SK-MEL-5 (cell line): ENCODE data around the gene CDHR2. TPM values are rescaled to one million over a fixed set of nuclear protein-coding genes. Genes with fewer than 3 reads are reported as not detected.
"Not testable (repeated sequence)": the region's sequence is repeated elsewhere in the genome, so short reads cannot be mapped to it uniquely, and the experiment has no call there.

Experiments used
- DNase-seq: peaks from one replicate; pipeline ENCODE4 v3.0.0-alpha.2; 2016; ENCODE audit warnings: low read depth, low spot score
- in situ Hi-C: cut with HindIII; loops from 2 replicates; pipeline ENCODE4 v1.10.0; 2016; ENCODE audit warnings: low sequenced_read_pairs, high pct_unique_total_duplicates, low pct_unique_long_range_greater_than_20kb
- total RNA-seq: library from RNA; depleted of rRNA; stranded (reverse); fragments of >200 nt; shearing (Covaris generic); gene quantifications from 2 replicates; pipeline ENCODE4 v1.2.3, GENCODE V29; 2014

Gene CDHR2
- total RNA-seq, 1 experiment from 2014 or later, result not detected

DNA sequence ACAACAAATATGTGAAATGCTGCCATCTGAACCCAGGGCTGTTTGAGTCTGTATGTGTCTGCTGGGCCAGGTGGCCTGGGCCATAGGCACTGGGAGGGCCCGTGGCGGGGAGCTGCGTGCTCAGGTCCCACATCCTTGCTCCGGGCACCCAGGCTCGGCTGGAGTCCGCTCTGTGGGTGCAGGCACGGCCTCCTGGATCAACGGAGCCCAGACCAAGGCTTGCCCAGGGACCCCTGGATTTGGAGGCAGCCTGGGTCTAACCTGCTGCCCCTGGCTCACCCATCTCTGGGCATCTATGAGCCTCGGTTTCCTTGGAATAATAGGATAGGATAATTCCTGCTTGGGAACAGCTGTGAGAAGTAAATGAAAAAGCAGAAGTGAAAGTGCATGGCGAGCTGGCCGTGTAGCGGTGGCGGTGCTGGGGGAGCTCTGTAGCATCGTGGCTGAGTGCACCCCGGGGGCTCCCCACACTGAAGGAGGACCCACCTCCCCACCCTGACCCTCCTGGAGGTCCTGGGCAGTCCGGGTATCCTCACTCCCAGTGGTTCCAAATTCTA, 1.2 kb downstream of the CDHR2 start:
- in situ Hi-C loops, result no loop called here
- no peak for DNase-seq

DNA sequence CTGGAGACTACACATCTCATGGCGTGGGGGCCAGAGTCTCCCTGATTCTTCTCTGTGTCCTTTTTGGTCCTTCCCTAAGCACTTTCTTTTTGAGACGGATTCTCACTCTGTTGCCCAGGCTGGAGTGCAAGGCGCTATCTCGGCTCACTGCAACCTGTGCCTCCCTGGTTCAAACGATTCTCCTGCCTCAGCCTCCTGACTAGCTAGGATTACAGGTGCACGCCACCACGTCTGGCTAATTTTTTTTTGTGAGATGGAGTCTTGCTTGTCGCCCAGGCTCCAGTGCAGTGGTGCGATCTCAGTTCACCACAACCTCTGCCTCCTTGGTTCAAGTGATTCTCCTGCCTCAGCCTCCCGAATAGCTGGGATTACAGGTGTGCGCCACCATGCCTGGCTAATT, 1.8 kb downstream of the CDHR2 start:
- in situ Hi-C loops, DNase-seq: not testable (repeated sequence)

DNA sequence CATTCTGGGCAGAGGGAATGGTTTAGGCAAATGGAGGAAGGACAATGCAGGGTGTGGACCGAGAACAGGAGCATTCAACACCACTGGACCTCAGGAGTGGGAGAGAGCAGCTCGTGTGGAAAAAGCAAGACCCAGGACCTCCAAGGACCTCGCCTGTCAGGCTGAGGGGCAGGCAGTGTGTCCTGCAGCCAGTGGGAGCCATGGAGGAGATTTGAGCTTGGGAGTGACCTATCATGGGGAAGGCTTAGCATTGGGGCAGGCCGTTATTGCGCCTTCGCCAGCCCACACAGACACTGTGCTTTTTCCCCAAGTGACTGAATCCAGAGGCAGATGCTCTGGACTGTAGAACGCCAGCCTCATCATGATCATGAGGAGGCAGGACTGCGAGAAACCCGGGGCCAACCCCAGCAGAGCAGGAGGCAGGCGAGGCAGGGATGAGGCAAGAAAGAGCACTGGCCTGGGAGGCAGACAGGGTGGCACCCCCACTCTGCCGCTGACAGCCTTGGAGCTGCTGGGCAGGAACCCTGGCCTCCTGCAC, 3.3 kb downstream of the CDHR2 start:
- in situ Hi-C loops, result no loop called here
- DNase-seq, result no peak

DNA sequence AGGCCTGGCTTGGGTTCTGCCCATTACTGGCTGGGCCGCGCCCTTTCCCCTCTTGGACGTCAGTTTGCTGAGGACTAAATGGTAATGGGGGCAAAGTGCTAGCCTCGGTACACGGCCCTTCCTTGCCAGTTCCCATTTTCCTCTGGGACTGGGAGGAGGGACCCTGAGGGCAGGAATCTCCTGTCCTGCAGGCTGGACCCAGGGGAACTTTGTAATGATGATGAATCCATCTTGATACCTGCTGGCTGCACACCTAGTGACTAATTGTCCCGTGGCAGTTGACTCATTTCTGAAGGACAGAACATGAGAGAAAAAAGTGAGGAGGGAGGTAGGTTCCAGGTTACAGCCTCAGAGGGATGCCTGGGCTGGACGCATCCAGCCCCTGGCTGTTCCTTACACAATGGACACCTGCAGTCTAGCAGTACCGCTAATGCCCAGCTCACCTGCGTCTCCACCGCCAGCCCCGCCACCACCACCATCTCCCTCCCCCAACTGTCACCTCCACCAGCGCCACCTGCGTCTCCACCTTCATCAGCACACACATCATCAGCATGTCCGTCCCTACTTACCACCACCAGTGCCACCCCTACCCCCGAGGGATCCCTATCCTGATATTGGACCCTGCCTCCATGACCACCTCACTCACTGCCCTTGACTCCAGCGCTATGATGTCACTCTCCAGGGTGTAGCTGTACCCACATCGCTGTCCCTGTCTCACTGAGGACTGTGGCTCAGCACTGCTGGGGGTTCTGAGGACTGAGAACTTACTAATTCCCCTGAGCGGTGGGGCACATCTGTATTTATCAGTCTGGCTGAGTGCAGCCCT, 4.3 kb downstream of the CDHR2 start:
- in situ Hi-C loops, result no loop called here

DNA sequence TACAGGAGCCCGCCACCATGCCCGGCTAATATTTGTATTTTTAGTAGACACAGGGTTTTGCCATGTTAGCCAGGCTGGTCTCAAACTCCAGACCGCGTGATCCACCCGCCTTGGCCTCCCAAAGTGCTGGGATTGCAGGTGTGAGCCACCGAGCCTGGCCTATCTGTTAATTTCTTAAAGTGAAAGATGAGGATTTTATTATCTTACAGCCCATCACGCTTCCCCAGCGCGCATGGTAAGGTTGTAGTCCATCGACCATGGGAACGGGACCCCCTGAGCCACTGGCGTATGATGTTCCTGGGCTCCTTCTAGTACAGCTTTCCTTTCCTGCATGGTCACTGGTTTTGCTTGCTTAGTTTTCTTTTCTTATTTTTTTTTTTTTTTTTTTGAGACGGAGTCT, 8.7 kb downstream of the CDHR2 start:
- DNase-seq, result no peak
- in situ Hi-C loops, result no loop called here

More for the DNA sequence above, 4.3 kb downstream of the CDHR2 start:
- DNase-seq, result no peak

DNA sequence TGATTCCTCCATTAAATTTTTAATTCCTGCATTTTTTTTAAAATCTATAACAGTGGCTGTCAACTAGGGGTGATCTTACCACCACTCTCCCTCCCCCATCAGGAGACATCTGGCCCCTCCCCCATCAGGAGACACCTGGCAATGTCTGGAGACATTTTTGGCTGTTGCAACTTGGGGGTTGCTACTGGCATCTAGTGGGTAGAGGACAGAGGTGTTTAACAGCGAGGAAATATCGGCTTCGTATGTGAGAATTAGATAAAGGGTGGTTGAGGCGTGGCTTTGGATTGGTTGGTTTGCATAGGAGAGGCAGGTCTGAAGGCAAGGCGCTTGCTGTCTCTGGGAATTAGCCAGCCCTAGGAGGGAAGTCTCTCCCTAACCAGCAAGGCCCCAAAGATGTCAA, 10.5 kb downstream of the CDHR2 start:
- DNase-seq, result peak; percentile 20
- in situ Hi-C loops, result no loop called here

DNA sequence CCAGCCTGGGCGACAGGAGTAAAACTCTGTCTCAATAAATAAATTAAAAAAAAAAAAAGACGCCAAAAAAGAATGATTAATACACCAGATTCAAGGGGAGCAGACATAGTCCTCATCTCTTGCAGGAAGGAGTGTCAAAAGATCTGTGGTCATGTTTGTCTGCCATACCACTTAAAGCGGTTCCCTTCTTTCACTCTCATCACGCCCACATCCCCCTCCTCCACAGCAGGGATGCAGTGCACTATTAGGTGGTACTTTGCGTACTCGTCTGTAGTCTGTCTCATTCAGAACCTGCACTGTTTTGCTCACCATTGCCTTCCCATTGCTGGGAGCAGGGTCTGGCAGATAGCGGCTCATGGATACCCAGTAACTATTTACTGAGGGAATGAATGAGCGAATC, 11.2 kb downstream of the CDHR2 start:
- no peak for DNase-seq
- in situ Hi-C loops, result no loop called here

DNA sequence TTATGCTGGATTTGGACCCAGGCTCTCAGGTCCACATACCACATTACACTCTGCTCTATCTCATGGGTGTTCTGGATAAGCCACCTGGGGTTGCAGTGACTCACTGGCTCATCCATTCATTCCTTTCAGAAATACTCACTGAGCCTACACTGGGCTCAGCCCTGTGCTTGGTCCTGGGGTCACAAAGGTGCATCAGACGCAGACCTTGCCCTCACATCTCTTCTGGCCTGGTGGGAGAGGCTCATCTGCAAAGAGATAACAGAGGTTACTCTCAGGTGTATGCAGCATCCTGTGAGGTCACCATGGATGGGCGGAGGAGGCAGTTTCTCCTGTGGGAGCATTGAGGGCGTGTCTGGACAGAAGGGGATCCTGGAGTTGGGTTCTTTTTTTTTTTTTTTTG, 12.1 kb downstream of the CDHR2 start:
- in situ Hi-C loops, result no loop called here
- no peak for DNase-seq

DNA sequence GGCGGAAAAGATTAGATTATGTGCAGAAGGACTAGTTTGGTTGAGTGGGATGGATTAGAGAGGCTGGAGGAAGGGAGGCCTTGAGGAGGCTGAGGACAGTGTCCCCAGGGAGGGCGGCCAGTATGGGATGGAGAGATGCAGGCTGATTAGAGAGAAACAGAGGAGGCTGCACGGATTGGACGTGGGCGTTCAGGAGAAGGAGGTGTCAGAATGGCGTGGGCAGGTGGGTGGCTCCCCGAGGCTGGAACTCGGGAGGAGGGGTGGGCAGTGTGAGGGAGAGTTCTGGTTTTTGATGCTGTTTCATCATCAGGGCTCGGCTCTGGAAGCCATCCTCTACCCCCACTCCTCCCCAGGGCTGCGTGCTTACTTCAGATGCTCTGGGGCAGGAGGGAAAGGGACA, 13.0 kb downstream of the CDHR2 start:
- no peak for DNase-seq
- in situ Hi-C loops, result no loop called here

DNA sequence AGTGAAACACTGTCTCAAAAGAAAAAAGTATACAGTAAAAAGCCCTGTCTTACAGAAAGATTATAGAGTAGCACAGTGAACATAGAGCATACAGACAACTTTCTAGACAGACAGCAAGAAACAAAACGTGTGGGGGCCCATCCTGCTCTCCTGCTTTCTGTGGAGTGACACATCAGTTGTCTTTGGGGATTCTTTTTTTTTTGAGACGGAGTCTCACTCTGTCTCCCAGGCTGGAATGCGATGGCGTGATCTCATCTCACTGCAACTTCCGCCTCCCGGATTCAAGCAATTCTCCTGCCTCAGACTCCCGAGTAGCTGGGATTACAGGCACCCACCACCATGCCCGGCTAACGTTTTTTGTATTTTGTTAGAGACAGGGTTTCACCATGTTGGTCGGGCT, 14.9 kb downstream of the CDHR2 start:
- DNase-seq, result no peak
- in situ Hi-C loops, result no loop called here

DNA sequence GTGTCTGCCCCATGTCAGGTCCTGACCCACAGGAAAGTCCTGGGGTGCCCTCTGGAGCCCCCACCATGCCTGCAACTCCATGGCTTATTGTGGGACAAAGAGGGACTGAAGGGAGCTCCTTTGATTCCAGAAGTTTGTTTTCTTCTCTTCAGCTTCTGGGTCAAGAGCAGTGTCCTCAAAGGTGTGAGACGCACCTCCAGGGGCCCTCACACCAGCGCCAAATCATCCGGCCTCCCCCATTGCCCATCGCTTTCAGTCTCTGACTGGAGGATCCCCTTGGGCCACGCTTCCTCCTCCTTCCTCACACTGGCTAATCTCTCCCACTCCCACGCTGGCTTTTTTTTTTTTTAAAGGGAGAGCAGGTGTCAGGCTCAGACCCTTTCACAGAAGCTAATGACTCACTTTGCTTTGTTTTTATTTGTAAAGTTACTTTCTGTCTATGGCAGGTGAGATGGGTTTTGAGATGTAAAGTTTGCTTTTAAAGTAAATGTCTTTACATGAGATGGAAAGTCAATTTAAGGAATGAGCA, 16.7 kb downstream of the CDHR2 start:
- in situ Hi-C loops, result no loop called here
- DNase-seq, result no peak

DNA sequence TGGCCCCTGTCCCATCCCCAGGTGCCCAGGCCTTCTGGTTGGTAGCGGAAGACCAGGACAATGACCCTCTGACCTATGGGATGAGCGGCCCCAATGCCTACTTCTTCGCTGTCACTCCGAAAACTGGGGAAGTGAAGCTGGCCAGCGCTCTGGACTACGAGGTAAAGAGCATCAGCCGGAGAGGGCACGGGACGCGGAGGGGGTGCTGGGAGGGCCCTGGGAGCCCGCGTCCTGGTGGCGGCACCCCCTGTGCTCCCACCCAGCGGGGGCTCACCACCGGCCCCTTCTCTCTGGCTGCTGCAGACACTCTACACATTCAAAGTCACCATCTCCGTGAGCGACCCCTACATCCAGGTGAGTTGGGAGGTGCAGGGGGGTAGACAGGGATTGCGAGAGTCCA, 19.5 kb downstream of the CDHR2 start:
- no peak for DNase-seq
- in situ Hi-C loops, result no loop called here

DNA sequence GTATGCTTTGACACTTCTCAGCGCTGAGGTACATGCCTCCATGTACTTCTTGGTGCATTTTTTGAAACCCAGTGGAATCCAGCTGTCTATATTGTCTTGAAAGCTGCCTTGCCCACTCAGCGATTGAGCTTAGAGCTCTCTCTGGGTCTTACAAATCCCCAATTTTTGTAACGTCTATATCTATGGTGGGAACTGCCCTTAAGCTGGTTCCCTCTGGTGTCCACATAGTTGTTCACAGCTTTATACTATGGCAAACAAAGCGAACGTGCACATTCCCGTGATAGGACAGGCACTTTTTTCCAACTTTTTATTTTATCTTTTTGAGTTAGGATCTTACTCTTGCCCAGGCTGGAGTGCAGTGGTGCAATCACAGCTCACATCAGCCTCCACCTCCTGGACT, 20.9 kb downstream of the CDHR2 start:
- in situ Hi-C loops, result no loop called here

DNA sequence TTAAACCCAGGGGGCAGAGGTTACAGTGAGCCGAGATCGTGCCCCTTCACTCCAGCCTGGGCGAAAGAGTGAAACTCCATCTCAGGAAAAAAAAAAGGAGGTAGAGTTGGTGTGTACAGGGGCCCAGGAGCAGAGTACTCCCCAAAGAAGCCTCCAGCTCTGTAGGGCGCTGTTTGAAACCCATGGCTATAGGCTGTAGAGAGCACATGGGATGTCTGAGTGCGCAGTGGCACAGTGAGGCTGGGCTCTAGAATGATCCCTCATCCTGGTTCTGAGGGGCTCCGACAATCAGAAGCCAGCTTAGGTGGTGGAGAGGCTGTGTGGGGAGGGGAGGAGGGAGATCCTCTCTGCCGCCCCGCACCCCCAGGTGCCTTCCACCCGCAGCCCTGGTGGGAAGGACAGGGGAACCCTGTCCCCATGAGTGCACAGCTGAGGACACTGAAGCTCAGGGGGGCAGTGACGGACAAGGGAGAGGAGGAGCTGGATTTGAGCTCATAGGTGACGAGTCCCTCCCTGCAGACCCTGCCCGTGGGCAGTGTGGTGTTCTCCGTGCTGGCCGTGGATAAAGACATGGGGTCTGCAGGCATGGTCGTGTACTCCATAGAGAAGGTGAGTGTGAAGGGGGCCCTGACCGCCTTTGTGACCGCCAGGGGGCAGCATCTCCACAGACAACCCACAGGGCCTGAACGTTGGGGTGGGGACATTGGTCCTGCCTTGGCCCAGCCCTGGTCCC, 24.6 kb downstream of the CDHR2 start:
- peak; percentile 57 for DNase-seq

More for the DNA sequence above, 20.9 kb downstream of the CDHR2 start:
- DNase-seq, result peak; percentile 25

DNA sequence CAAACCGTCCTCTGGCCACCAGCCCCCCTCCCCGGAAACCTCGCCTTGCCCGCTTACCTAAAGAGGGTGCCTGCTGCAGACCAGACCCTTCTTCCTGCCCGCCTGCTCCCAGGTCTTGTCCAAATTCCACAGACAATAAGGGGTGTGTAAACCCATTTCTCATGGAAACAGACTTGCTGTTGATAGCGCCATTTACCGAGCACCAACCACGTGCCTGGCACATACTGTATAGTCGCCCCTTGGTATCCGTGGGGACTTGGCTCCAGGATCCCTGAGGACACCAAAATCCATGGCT, 25.1 kb downstream of the CDHR2 start:
- peak; percentile 6 for DNase-seq
- in situ Hi-C loops, result no loop called here

More for the DNA sequence above, 24.6 kb downstream of the CDHR2 start:
- in situ Hi-C loops, result no loop called here

DNA sequence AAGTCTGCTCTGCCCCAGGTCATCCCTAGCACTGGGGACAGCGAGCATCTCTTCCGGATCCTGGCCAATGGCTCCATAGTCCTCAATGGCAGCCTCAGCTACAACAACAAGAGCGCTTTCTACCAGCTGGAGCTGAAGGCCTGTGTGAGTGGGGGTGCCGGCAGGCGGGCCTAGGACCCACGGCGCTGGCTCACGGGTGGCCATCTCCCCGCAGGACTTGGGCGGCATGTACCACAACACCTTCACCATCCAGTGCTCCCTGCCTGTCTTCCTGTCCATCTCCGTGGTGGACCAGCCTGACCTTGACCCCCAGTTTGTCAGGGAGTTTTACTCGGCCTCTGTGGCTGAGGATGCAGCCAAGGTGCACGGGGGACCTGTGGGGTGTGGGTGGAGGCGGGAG, 25.9 kb downstream of the CDHR2 start:
- DNase-seq, result no peak
- in situ Hi-C loops, result no loop called here

DNA sequence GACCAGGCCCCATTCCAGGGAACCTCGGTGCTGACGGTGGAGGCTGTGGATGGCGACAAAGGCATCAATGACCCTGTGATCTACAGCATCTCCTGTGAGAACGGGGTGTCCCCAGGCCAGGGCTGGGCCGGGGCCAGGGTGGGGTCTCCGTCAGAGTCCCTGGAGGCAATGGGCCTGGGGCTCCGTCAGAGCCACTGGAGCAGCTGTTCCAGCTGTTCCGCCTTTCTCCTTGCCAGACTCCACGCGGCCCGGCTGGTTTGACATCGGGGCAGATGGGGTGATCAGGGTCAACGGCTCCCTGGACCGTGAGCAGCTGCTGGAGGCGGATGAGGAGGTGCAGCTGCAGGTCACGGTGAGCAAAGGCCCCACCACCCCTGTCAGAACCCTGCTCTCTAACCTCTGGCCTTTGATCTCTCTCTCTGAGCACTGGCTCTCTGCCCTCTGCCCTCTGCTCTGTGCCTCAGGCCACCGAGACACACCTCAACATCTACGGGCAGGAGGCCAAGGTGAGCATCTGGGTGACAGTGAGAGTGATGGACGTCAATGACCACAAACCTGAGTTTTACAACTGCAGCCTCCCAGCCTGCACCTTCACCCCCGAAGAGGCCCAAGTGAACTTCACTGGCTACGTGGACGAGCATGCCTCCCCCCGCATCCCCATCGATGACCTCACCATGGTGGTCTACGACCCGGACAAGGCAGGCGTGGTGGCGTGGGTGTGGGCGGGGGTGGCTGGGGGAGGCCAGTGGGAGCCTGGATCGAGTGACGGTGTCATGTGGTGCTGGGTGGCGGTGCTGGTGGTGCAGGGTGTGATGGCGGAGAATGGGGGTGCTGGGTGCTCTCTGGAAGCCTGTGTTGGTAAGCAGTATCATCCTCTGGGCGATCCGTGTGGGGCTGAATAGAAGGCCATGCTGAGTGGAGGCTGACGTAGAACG, 26.6 kb downstream of the CDHR2 start:
- in situ Hi-C loops, result no loop called here
- DNase-seq, result no peak
